ENCODE results near the gene CTIF.

The CTIF gene

DNA sequence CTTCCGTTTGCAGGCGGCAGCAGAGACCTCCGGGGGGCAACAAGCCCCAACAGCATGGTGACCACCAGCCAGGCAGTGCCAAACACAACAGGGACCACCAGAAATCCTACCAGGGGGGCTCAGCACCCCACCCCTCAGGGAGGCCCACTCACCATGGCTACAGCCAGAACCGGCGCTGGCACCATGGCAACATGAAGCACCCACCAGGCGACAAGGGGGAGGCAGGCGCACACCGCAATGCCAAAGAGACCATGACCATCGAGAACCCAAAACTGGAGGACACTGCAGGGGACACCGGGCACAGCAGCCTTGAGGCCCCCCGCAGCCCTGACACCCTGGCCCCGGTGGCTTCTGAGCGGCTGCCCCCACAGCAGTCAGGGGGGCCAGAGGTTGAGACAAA, 219.1 kb downstream of the CTIF start:
- no peak overlapping the region for H3K27ac ChIP-seq (ENCODE audit: low read length, poor library complexity, severe bottlenecking)
- no peak overlapping the region for H3K4me2 ChIP-seq (ENCODE audit: low read length, poor library complexity, severe bottlenecking)
- peaks cover 8% of the 10 kb centered on the region for H3K4me1 ChIP-seq (ENCODE audit: control insufficient read depth, insufficient read depth, low read depth, low read length)
- no peak overlapping the region for H3K18ac ChIP-seq (ENCODE audit: low read depth in 1 of 2, low read length in 2 of 2)
- no peak overlapping the region for H2BK5ac ChIP-seq (ENCODE audit: low read depth, low read length, poor library complexity, severe bottlenecking)
- no peak overlapping the region for H2AK5ac ChIP-seq (ENCODE audit: low read length, severe bottlenecking)
- H2BK120ac ChIP-seq (ENCODE audit: low read depth, low read length) = no peak overlapping the region
- peaks cover 47 to 55% of the 10 kb centered on the region in 2 experiments for H3K36me3 ChIP-seq (ENCODE audit: control insufficient read depth in 1 of 2, insufficient read depth in 2 of 2, low read depth in 1 of 2, low read length in 2 of 2)
- no peak overlapping the region for H3K9ac ChIP-seq (ENCODE audit: low read length)
- H2AFZ ChIP-seq (ENCODE audit: low read depth, low read length) = no peak overlapping the region
- H3K4ac ChIP-seq (ENCODE audit: low read depth in 1 of 2, low read length in 2 of 2) = no peak overlapping the region
- H4K91ac ChIP-seq (ENCODE audit: low read length) = no peak overlapping the region
- no peak overlapping the region for H2BK12ac ChIP-seq (ENCODE audit: low read length in 2 of 2)
- 99% methylated on average over 13 of the region's 13 CpGs for WGBS
- H3K79me1 ChIP-seq (replicated peaks; ENCODE audit: low read length, poor library complexity, severe bottlenecking) = peaks cover 16% of the 10 kb centered on the region
- H3K14ac ChIP-seq (ENCODE audit: low read length in 2 of 2) = no peak overlapping the region
- H3K27me3 ChIP-seq (ENCODE audit: control insufficient read depth in 1 of 2, insufficient read depth in 1 of 2, low read length in 2 of 2) = no peaks in the 10 kb centered on the region
- H3K4me3 ChIP-seq (ENCODE audit: insufficient read depth in 1 of 2, low read depth in 1 of 2, low read length in 2 of 2) = no peak overlapping the region
- peaks cover 6% of the 10 kb centered on the region for H3K9me3 ChIP-seq (ENCODE audit: control insufficient read depth, low read length)
- no peak overlapping the region for H3K23ac ChIP-seq (ENCODE audit: low read length in 2 of 2)
- H4K8ac ChIP-seq (ENCODE audit: low read length) = no peak overlapping the region
- no peak overlapping the region for H2BK15ac ChIP-seq (ENCODE audit: low read depth, poor library complexity, severe bottlenecking)
- no peak for DNase-seq

DNA sequence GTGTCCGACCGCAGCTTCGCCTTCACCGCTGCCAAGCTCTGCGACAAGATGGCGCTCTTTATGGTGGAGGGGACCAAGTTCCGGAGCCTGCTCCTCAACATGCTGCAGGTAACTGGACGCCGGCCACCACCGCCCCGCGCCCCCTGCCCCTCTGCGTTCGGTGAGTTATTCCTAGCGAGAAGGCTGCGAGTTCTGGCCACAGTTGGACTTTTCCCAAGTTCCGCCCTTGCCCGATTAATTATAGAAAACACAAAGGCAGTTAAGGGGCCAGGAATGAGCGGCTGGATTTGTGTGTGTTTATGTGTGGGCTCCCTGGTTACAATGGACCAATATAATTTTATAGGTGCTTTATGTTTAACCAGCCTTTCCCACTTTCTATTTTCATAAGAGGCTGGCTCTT, 222.8 kb downstream of the CTIF start:
- no peak overlapping the region for H4K8ac ChIP-seq (ENCODE audit: low read length)
- H3K36me3 ChIP-seq (ENCODE audit: control insufficient read depth in 1 of 2, insufficient read depth in 2 of 2, low read depth in 1 of 2, low read length in 2 of 2) = peaks cover 57 to 77% of the 10 kb centered on the region in 2 experiments
- no peak overlapping the region for H3K18ac ChIP-seq (ENCODE audit: low read depth in 1 of 2, low read length in 2 of 2)
- H3K4me1 ChIP-seq (ENCODE audit: control insufficient read depth, insufficient read depth, low read depth, low read length) = peaks cover 1% of the 10 kb centered on the region
- peak overlapping the region; percentile 1 for H4K91ac ChIP-seq (ENCODE audit: low read length)
- H3K23ac ChIP-seq (ENCODE audit: low read length in 2 of 2) = no peak overlapping the region
- no peak overlapping the region for H2BK15ac ChIP-seq (ENCODE audit: low read depth, poor library complexity, severe bottlenecking)
- peaks cover 24% of the 10 kb centered on the region for H3K79me1 ChIP-seq (replicated peaks; ENCODE audit: low read length, poor library complexity, severe bottlenecking)
- H3K4me2 ChIP-seq (ENCODE audit: low read length, poor library complexity, severe bottlenecking) = no peak overlapping the region
- H2BK120ac ChIP-seq (ENCODE audit: low read depth, low read length) = no peak overlapping the region
- WGBS = over 99% methylated on average over 18 of the region's 19 CpGs
- DNase-seq = no peak
- H3K14ac ChIP-seq (ENCODE audit: low read length in 2 of 2) = no peak overlapping the region
- no peaks in the 10 kb centered on the region for H3K27me3 ChIP-seq (ENCODE audit: control insufficient read depth in 1 of 2, insufficient read depth in 1 of 2, low read length in 2 of 2)
- H3K4ac ChIP-seq (ENCODE audit: low read depth in 1 of 2, low read length in 2 of 2) = no peak overlapping the region
- no peak overlapping the region for H3K27ac ChIP-seq (ENCODE audit: low read length, poor library complexity, severe bottlenecking)
- no peak overlapping the region for H3K9ac ChIP-seq (ENCODE audit: low read length)
- H2AK5ac ChIP-seq (ENCODE audit: low read length, severe bottlenecking) = no peak overlapping the region
- no peak overlapping the region for H3K4me3 ChIP-seq (ENCODE audit: insufficient read depth in 1 of 2, low read depth in 1 of 2, low read length in 2 of 2)
- H2BK12ac ChIP-seq (ENCODE audit: low read length in 2 of 2) = no peak overlapping the region
- H3K9me3 ChIP-seq (ENCODE audit: control insufficient read depth, low read length) = peaks cover 5% of the 10 kb centered on the region
- H2AFZ ChIP-seq (ENCODE audit: low read depth, low read length) = no peak overlapping the region
- H2BK5ac ChIP-seq (ENCODE audit: low read depth, low read length, poor library complexity, severe bottlenecking) = no peak overlapping the region

DNA sequence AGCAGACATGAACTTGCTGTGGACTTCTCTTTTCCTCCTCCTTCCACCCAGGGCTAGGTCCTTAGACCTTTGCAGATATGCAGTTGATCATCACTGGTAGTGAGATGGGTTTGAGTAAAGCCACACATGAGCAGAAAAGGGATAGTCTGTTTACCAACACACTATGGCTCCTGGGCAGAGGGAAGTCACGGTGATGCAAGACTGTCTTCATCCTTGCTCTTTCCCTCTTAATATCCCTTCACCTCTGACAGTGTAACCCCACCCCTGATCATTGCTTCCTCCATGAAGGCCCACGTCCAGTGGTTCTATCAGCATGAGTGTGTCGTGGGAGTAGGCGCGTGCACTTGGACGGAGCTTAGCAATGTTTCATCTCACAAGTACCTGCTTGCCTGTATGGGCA, 223.2 kb downstream of the CTIF start:
- Histone ChIP-seq H2BK12ac (ENCODE audit: low read length in 2 of 2) (no peak overlapping the region), H2BK5ac (ENCODE audit: low read depth, low read length, poor library complexity, severe bottlenecking) (no peak overlapping the region), H3K23ac (ENCODE audit: low read length in 2 of 2) (no peak overlapping the region), H3K4ac (ENCODE audit: low read depth in 1 of 2, low read length in 2 of 2) (no peak overlapping the region), H3K14ac (ENCODE audit: low read length in 2 of 2) (no peak overlapping the region), H3K4me1 (ENCODE audit: control insufficient read depth, insufficient read depth, low read depth, low read length) (peaks cover 4% of the 10 kb centered on the region), H3K18ac (ENCODE audit: low read depth in 1 of 2, low read length in 2 of 2) (no peak overlapping the region), H4K8ac (ENCODE audit: low read length) (no peak overlapping the region), H3K4me3 (ENCODE audit: insufficient read depth in 1 of 2, low read depth in 1 of 2, low read length in 2 of 2) (no peak overlapping the region), H3K27ac (ENCODE audit: low read length, poor library complexity, severe bottlenecking) (no peak overlapping the region), H4K91ac (ENCODE audit: low read length) (no peak overlapping the region), H3K9me3 (ENCODE audit: control insufficient read depth, low read length) (peaks cover 1% of the 10 kb centered on the region), H3K4me2 (ENCODE audit: low read length, poor library complexity, severe bottlenecking) (no peak overlapping the region), H2AK5ac (ENCODE audit: low read length, severe bottlenecking) (no peak overlapping the region), H2BK15ac (ENCODE audit: low read depth, poor library complexity, severe bottlenecking) (no peak overlapping the region), H2BK120ac (ENCODE audit: low read depth, low read length) (no peak overlapping the region), H2AFZ (ENCODE audit: low read depth, low read length) (no peak overlapping the region), H3K79me1 (replicated peaks; ENCODE audit: low read length, poor library complexity, severe bottlenecking) (peaks cover 26% of the 10 kb centered on the region), H3K27me3 (ENCODE audit: control insufficient read depth in 1 of 2, insufficient read depth in 1 of 2, low read length in 2 of 2) (no peaks in the 10 kb centered on the region), H3K36me3 (ENCODE audit: control insufficient read depth in 1 of 2, insufficient read depth in 2 of 2, low read depth in 1 of 2, low read length in 2 of 2) (peaks cover 58 to 82% of the 10 kb centered on the region in 2 experiments), H3K9ac (ENCODE audit: low read length) (no peak overlapping the region)
- no peak for DNase-seq
- 97% methylated on average over 6 of the region's 6 CpGs for WGBS

DNA sequence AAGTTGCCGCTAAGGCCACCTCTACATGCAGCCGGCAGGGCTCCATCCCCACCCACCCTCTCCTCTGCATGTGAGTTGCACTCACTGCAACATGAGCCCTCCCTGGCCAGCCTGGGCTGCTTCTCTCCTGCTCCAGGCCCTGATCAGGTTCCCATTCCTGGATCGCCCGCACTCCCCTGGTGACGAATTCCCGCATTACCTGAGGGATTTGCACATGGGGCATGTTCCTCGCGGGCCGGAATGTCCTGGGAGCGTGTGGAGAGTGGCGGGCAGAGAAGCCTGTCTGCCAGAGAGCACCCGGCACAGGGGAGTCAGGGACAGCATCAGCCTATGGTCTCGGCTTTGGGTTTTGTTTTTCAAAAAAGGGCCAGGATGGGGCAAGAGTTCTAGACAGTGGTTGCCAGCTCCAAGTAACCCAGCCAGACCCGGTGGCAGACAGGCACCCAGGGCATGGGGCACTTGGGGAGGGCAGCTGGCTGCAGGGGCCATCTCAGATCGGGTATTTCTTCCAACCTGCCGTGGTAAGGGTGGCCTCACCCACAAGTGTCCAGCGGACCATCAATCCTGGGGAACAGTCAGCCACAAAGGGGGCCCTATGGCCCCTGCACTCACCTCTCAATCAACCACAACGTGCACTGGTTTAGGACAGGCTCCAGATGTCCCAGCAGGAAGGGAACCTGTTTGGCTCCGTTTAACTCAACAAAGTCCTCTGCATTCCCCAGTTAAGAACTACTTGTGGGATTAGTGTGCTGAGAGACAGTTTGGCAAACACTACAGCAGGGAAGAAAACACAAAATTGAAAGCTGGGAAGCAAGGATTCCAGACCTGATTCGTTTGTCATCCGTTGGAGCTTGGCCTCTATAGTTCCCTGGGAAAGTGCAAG, 224.2 kb downstream of the CTIF start:
- Histone ChIP-seq H3K23ac (ENCODE audit: low read length in 2 of 2) (no peak overlapping the region), H3K18ac (ENCODE audit: low read depth in 1 of 2, low read length in 2 of 2) (no peak overlapping the region), H2AFZ (ENCODE audit: low read depth, low read length) (no peak overlapping the region), H3K27ac (ENCODE audit: low read length, poor library complexity, severe bottlenecking) (no peak overlapping the region), H4K8ac (ENCODE audit: low read length) (no peak overlapping the region), H2BK12ac (ENCODE audit: low read length in 2 of 2) (no peak overlapping the region), H3K14ac (ENCODE audit: low read length in 2 of 2) (no peak overlapping the region), H3K4me3 (ENCODE audit: insufficient read depth in 1 of 2, low read depth in 1 of 2, low read length in 2 of 2) (no peak overlapping the region), H3K36me3 (ENCODE audit: control insufficient read depth in 1 of 2, insufficient read depth in 2 of 2, low read depth in 1 of 2, low read length in 2 of 2) (peaks cover 59 to 79% of the 10 kb centered on the region in 2 experiments), H2BK15ac (ENCODE audit: low read depth, poor library complexity, severe bottlenecking) (no peak overlapping the region), H3K27me3 (ENCODE audit: control insufficient read depth in 1 of 2, insufficient read depth in 1 of 2, low read length in 2 of 2) (no peaks in the 10 kb centered on the region), H3K79me1 (replicated peaks; ENCODE audit: low read length, poor library complexity, severe bottlenecking) (peaks cover 22% of the 10 kb centered on the region), H2BK120ac (ENCODE audit: low read depth, low read length) (no peak overlapping the region), H3K9ac (ENCODE audit: low read length) (no peak overlapping the region), H3K4me2 (ENCODE audit: low read length, poor library complexity, severe bottlenecking) (no peak overlapping the region), H3K4me1 (ENCODE audit: control insufficient read depth, insufficient read depth, low read depth, low read length) (peaks cover 6% of the 10 kb centered on the region), H2BK5ac (ENCODE audit: low read depth, low read length, poor library complexity, severe bottlenecking) (no peak overlapping the region), H2AK5ac (ENCODE audit: low read length, severe bottlenecking) (no peak overlapping the region), H3K9me3 (ENCODE audit: control insufficient read depth, low read length) (no peaks in the 10 kb centered on the region), H4K91ac (ENCODE audit: low read length) (no peak overlapping the region), H3K4ac (ENCODE audit: low read depth in 1 of 2, low read length in 2 of 2) (no peak overlapping the region)
- DNase-seq = no peak
- WGBS = 90% methylated on average over 20 of the region's 21 CpGs

Data from mesenchymal stem cell (in vitro differentiated cells and primary cell).